GM21526 (cell line): ENCODE results near the gene ZNF749.
"Not testable (repeated sequence)": the region's sequence is repeated elsewhere in the genome, so short reads cannot be mapped to it uniquely, and the experiment has no call there.

Experiments
- ATAC-seq: cut with Tn5 transposase; IDR thresholded peaks from one replicate; pipeline ENCODE4 v1.9.1; 2021; ENCODE audit warnings: moderate library complexity; ENCODE audit not compliant: unreplicated experiment, low FRiP score

The ZNF749 gene

GRCh38 chr19:57465680-57466381, 30.7 kb downstream of the ZNF749 start:
- ATAC-seq = no peak

GRCh38 chr19:57466489-57466888, 31.4 kb downstream of the ZNF749 start:
- no peak for ATAC-seq

- ATAC-seq = no peak
These were observed 38.5 kb downstream of the ZNF749 start for GRCh38 chr19:57473646-57474045.

GRCh38 chr19:57477191-57478008, 42.3 kb downstream of the ZNF749 start, which contains the start of gene ZNF772:
Gene ZNF772 (minus strand): TSS chr19:57477566. CDS start chr19:57477309, 257 bp downstream.
- ATAC-seq = peak; percentile 81

GRCh38 chr19:57487477-57488298, 52.6 kb downstream of the ZNF749 start, which contains the start of gene ZNF419:
Gene ZNF419 (plus strand): TSS chr19:57487750. CDS start chr19:57487951, 201 bp downstream.
- ATAC-seq = peak; percentile 82

GRCh38 chr19:57488299-57488644, 53.1 kb downstream of the ZNF749 start:
- ATAC-seq = not testable (repeated sequence)
